HG02943 (cell line): ENCODE measurements around the gene SECTM1.
"Not testable (repeated sequence)": the region's sequence is repeated elsewhere in the genome, so short reads cannot be mapped to it uniquely, and the experiment has no call there.

ENCODE experiments used
- ATAC-seq: cut with Tn5 transposase; IDR thresholded peaks from one replicate; pipeline ENCODE4 v1.9.1; 2021; ENCODE audit warnings: mild to moderate bottlenecking, low read depth, moderate library complexity; ENCODE audit not compliant: unreplicated experiment

Gene SECTM1

GRCh38 chr17:82333279-82334171 lies at the start of gene SECTM1:
TSS of gene SECTM1 (minus strand) at chr17:82333766. CDS start at chr17:82327240, 6,526 bp downstream.
- no peak for ATAC-seq

- ATAC-seq = no peak
Measured at GRCh38 chr17:82382933-82383255, 49.3 kb upstream of the SECTM1 start.

- not testable (repeated sequence) for ATAC-seq
Measured at GRCh38 chr17:82382220-82382932, 48.8 kb upstream of the SECTM1 start.

GRCh38 chr17:82381703-82382009 lies 48.1 kb upstream of the SECTM1 start:
- not testable (repeated sequence) for ATAC-seq

DNA sequence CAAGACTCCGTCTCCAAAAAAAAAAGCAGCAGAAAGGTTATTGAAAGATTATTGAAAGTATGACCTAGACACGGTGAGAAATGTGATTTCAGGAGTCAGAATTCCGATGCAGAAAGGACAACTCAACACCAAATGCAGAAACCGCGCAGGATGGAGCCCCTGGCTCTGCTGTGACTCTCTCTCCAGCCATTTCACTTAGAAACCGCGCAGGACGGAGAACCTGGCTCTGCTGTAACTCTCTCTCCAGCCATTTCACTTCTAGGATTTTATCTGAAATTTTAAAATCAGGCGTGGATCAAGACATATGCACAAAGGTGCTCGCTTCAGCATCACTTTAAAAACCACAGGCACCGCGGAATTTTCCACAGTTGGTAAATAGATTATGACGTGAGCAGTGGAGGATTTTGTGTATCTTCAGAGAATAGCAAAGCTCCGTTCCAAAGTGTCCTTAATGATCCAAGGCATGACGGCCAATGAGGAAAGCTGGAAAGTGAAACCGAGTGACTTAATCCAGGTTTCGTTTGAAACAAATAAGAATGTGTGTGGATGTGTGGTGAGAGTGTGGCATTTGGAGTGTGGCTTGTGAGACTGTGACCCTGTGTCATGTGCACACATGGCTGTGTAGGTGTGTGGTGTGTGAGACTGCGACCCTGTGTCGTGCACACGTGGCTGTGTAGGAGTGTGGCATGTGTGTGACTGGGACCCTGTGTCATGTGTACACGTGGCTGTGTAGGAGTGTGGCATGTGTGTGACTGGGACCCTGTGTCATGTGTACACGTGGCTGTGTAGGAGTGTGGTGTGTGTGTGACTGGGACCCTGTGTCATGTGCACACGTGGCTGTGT lies 47.5 kb upstream of the SECTM1 start:
- ATAC-seq = no peak

DNA sequence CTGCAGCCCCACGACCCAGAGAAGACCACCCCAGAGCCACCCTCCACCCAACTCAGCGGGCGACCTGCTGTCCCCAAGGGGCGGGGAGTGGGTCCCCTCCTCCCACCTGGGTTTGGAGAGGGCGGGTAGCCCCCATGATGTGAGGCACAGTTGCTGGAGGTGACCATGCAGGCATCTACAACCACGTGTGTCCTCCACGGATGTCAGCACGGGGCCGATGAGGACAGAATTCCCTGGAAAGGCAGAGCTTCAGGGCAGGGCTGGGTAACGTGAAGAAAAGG lies 45.1 kb upstream of the SECTM1 start:
- no peak for ATAC-seq

GRCh38 chr17:82377924-82378740 lies 44.6 kb upstream of the SECTM1 start:
- no peak for ATAC-seq

- not testable (repeated sequence) for ATAC-seq
Measured at GRCh38 chr17:82377294-82377693, 43.7 kb upstream of the SECTM1 start.

GRCh38 chr17:82376042-82376730 lies 42.6 kb upstream of the SECTM1 start:
- ATAC-seq = no peak

DNA sequence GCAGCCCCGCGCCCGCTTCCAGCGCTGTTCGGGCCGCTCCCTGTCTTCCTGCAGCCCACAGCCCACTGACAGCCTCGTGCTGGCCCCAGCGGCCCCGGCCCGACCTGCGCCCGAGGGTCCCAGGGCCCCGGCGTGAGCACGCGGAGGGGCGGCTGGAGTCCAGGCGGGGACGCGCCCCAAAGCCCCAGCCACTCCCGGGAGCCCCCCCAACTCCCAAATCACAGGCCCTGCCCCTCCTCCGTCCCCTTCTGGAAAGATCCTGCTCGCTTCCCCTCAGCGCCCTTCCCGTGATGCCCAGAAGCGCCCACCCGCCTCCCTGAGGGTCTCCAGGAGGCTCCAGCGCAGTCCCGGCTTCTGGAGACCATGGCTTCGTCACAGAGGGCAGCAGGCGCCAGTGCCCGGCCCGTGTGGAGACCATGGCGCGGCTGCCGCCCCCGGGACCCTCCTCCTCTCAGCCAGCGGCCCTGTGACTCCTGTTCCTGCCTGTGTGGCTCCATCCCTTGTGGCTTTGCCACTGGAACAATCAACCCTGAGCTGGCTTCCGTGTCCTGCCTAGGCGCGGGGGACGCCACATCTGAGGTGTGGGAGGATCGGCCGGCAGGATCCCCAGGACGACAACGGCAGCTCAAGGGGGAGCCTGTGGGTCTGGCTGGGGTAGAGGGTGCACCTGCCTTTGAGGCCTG lies 41.9 kb upstream of the SECTM1 start:
- ATAC-seq = no peak

GRCh38 chr17:82374626-82375331 lies 41.2 kb upstream of the SECTM1 start:
- ATAC-seq = no peak

GRCh38 chr17:82373731-82374625 lies 40.4 kb upstream of the SECTM1 start:
- ATAC-seq = no peak

DNA sequence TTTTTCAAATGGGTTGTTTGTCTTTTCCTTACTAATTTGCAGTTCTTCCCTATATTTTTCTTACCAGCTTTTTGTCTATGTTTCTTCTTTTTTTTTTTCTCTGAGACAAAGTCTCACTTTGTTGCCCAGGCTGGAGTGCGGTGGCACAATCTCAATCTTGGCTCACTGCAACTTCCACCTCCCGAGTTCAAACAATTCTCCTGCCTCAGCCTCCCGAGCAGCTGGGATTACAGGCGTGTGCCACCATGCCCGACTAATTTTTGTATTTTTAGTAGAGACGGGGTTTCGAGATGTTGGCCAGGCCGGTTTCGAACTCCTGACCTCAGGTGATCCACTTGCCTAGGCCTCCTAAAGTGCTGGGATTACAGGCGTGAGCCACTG lies 39.5 kb upstream of the SECTM1 start:
- not testable (repeated sequence) for ATAC-seq

DNA sequence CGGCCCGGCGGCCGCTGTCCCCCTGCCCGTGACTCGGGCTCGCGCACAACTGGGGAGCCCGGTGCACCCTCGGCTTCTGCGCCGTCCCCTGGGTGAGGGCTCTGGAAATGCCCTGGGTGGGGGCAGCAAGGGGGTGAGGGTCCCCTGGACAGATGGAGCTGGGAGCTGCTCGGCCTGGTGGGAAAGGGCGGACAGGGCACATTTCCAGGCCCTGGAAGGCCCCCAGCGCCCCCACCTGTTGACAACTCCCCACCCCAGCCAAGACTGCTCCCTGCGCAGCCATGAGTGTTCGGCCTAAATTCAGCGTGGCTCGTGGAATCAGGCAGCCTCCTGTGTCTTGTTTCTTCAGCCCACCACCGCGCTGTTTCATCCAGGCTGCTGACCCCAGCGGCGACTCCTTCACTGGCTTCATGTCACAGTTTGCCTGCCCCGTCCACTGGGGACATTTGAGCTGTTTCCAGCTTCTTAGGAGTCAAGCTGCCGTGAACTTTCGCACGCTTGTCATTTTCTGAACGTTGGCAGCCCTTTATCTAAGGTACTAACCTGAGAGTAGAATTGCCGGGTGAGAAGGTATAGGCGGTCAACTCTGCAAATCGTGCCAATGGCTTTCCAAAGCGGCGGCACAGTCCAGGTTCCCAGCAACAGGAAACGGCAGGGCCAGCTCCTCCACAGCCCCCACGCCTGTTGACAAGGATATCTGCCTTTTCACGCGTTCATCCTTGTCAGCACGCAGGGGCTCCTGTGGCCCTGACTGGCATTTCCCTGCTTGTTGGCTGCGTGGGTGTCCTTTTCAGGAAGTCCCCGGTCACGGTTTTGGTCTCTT lies 38.9 kb upstream of the SECTM1 start:
- no peak for ATAC-seq

DNA sequence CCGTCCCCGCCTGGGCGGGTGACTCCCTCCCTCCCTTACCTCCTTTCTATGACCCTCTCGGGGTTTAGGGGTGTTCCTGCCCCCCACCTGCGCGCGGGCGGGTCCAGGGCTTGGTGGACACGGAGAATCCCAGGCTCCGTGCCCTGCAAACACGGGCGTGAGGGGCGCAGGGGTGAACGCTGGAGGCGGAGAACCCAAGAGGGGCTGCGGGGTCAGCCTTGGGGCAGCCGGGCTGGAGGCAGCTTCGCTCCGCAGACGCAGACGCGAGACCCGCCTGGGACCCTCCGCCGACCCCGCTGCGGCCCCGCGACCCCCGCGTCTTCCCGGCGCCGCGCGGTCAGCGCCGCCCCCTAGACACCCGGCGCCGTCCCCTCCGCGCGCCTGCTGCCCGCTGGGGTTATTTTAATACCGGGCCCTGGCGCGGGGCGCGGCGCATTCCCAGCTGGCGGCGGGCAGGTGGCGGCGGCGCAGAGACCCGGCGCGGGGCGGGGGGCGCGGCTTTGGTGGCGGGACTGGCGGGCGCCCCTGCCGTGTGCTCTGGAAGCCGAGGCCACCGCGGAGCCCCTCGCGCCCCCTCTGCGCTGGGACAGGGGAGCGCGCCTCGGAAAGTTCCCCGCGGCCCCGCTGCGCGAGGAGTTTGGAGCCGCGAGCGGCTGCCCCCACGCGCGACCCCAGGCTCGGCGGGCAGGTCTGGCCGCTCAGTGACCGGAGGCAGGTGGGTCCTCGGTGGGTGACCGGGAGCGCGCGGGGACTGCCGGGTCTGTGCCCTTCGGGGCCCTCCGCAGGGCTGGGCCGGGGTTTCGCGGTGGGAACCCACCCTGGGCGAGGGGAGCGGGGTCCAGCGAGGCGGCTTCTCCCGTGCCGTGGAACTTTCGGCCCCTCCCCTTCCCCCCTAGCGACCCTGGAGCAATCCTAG lies 38.0 kb upstream of the SECTM1 start, which contains the start of gene UTS2R:
TSS of gene UTS2R (plus strand) at position 433 of the 916 bp plus-strand sequence. CDS start 2,560 bp downstream, outside the sequence.
- ATAC-seq = no peak
